ENCODE measurements around the gene TBX21.

The TBX21 gene

GRCh38 chr17:47698749-47699535, 34.1 kb upstream of the TBX21 start:
- DNase-seq (ENCODE audit: low read depth): no peak

GRCh38 chr17:47699536-47699840, 33.5 kb upstream of the TBX21 start:
- DNase-seq (ENCODE audit: low read depth): no peak

- DNase-seq (ENCODE audit: low read depth): no peak
Measured at GRCh38 chr17:47700471-47701449, 32.3 kb upstream of the TBX21 start.

- no peak for DNase-seq (ENCODE audit: low read depth)
Measured at GRCh38 chr17:47701608-47702007, 31.4 kb upstream of the TBX21 start.

- no peak for DNase-seq (ENCODE audit: low read depth)
Measured at GRCh38 chr17:47702391-47702995, 30.5 kb upstream of the TBX21 start.

- DNase-seq (ENCODE audit: low read depth): no peak
Measured at GRCh38 chr17:47703191-47703591, 29.8 kb upstream of the TBX21 start.

- no peak for DNase-seq (ENCODE audit: low read depth)
Measured at GRCh38 chr17:47703671-47704070, 29.4 kb upstream of the TBX21 start.

- DNase-seq (ENCODE audit: low read depth): no peak
Measured at GRCh38 chr17:47704116-47704515, 28.9 kb upstream of the TBX21 start.

- no peak for DNase-seq (ENCODE audit: low read depth)
Measured at GRCh38 chr17:47704736-47705135, 28.3 kb upstream of the TBX21 start.

- no peak for DNase-seq (ENCODE audit: low read depth)
Measured at GRCh38 chr17:47705536-47706530, 27.2 kb upstream of the TBX21 start.

GRCh38 chr17:47707056-47707804, 25.8 kb upstream of the TBX21 start:
- DNase-seq (ENCODE audit: low read depth): no peak

- DNase-seq (ENCODE audit: low read depth): no peak
Measured at GRCh38 chr17:47707884-47708283, 25.2 kb upstream of the TBX21 start.

- no peak for DNase-seq (ENCODE audit: low read depth)
Measured at GRCh38 chr17:47708312-47708863, 24.6 kb upstream of the TBX21 start.

- no peak for DNase-seq (ENCODE audit: low read depth)
Measured at GRCh38 chr17:47708864-47709541, 24.0 kb upstream of the TBX21 start.

- no peak for DNase-seq (ENCODE audit: low read depth)
Measured at GRCh38 chr17:47709594-47709993, 23.4 kb upstream of the TBX21 start.

- no peak for DNase-seq (ENCODE audit: low read depth)
Measured at GRCh38 chr17:47711366-47712099, 21.5 kb upstream of the TBX21 start.

- no peak for DNase-seq (ENCODE audit: low read depth)
Measured at GRCh38 chr17:47712330-47713023, 20.6 kb upstream of the TBX21 start.

GRCh38 chr17:47713980-47714700, 18.9 kb upstream of the TBX21 start:
- DNase-seq (ENCODE audit: low read depth): no peak
